ENCODE data around the gene ACCS.

ACCS gene

DNA sequence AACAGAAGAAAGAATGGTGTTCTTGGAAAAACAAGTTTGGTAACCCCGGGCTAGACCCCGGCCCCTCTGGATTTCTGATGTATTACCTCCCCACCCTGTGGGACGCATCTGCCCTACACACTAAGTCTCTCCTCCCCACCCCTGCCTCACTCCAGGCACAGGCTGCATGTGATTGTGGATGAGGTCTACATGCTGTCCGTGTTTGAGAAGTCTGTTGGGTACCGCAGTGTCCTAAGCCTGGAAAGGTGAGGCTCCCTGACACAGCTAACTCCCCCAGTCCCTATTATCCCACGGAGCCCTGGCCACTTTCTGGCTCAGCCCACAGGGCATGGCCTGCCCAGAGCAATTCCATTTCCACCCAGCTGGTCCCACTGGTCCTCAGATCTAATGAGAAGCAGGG lies 13.3 kb downstream of the ACCS start:
- TF ChIP-seq EZH2phosphoT487 (IDR thresholded peaks at IDR 0.05; ENCODE audit: borderline replicate concordance, low read length) (no peak), CTCF (IDR thresholded peaks at IDR 0.05; ENCODE audit: low read depth, low read length, poor library complexity, severe bottlenecking) (no peak)
- Histone ChIP-seq H3K36me3 (ENCODE audit: control insufficient read depth, low read length) (no peaks in the 10 kb centered on the region), H4K20me1 (ENCODE audit: control insufficient read depth, insufficient read depth, low read depth, low read length) (no peaks in the 10 kb centered on the region), H3K27me3 (ENCODE audit: control insufficient read depth, low read length) (no peaks in the 10 kb centered on the region), H3K4me1 (ENCODE audit: control insufficient read depth, low read length) (no peaks in the 10 kb centered on the region), H3K4me3 (ENCODE audit: low read length) (no peak overlapping the region), H3K79me2 (ENCODE audit: control insufficient read depth, low read length) (no peaks in the 10 kb centered on the region), H3F3A (ENCODE audit: control insufficient read depth, insufficient read depth) (no peaks in the 10 kb centered on the region), H3K9me3 (ENCODE audit: control insufficient read depth, insufficient read depth, low read length) (no peaks in the 10 kb centered on the region), H3K9me2 (replicated peaks; ENCODE audit: control insufficient read depth, low read length) (no peaks in the 10 kb centered on the region), H3K27ac (ENCODE audit: low read depth, low read length) (no peak overlapping the region), H3K4me2 (ENCODE audit: low read length) (no peak overlapping the region)

DNA sequence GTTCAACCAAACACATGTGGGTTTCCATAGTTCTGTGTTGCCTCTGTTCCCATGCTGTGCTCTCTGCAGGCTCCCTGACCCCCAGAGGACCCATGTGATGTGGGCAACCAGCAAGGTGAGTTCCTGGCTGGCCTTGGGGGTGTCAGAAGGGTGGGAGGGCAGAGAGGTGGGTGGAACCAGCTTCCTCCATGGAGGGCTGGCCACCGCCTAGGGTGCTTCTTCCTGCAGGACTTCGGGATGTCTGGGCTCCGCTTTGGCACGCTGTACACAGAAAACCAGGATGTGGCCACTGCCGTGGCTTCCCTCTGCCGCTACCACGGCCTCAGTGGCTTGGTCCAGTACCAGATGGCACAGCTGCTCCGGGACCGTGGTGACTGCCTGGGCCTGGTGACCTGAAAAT lies 14.9 kb downstream of the ACCS start:
- H3K4me2 ChIP-seq (ENCODE audit: low read length), result no peak overlapping the region
- H3F3A ChIP-seq (ENCODE audit: control insufficient read depth, insufficient read depth), result no peaks in the 10 kb centered on the region
- no peaks in the 10 kb centered on the region for H3K27me3 ChIP-seq (ENCODE audit: control insufficient read depth, low read length)
- no peaks in the 10 kb centered on the region for H3K9me2 ChIP-seq (replicated peaks; ENCODE audit: control insufficient read depth, low read length)
- no peaks in the 10 kb centered on the region for H3K36me3 ChIP-seq (ENCODE audit: control insufficient read depth, low read length)
- no peak overlapping the region for H3K4me3 ChIP-seq (ENCODE audit: low read length)
- no peaks in the 10 kb centered on the region for H4K20me1 ChIP-seq (ENCODE audit: control insufficient read depth, insufficient read depth, low read depth, low read length)
- no peaks in the 10 kb centered on the region for H3K79me2 ChIP-seq (ENCODE audit: control insufficient read depth, low read length)
- no peak overlapping the region for H3K27ac ChIP-seq (ENCODE audit: low read depth, low read length)
- no peaks in the 10 kb centered on the region for H3K4me1 ChIP-seq (ENCODE audit: control insufficient read depth, low read length)
- TF ChIP-seq EZH2phosphoT487 (IDR thresholded peaks at IDR 0.05; ENCODE audit: borderline replicate concordance, low read length), result no peak
- TF ChIP-seq CTCF (IDR thresholded peaks at IDR 0.05; ENCODE audit: low read depth, low read length, poor library complexity, severe bottlenecking), result no peak
- 0 out of 2 replicates have a peak, but pooled peaks cover 2% of the 10 kb centered on the region for H3K9me3 ChIP-seq (ENCODE audit: control insufficient read depth, insufficient read depth, low read length)

GRCh38 chr11:44082645-44083044 lies 16.6 kb downstream of the ACCS start:
- Histone ChIP-seq H3K27ac (ENCODE audit: low read depth, low read length) (no peak overlapping the region), H3K79me2 (ENCODE audit: control insufficient read depth, low read length) (no peaks in the 10 kb centered on the region), H4K20me1 (ENCODE audit: control insufficient read depth, insufficient read depth, low read depth, low read length) (no peaks in the 10 kb centered on the region), H3K27me3 (ENCODE audit: control insufficient read depth, low read length) (no peaks in the 10 kb centered on the region), H3K4me2 (ENCODE audit: low read length) (no peak overlapping the region), H3F3A (ENCODE audit: control insufficient read depth, insufficient read depth) (no peaks in the 10 kb centered on the region), H3K9me3 (ENCODE audit: control insufficient read depth, insufficient read depth, low read length) (0 out of 2 replicates have a peak, but pooled peaks cover 2% of the 10 kb centered on the region), H3K4me1 (ENCODE audit: control insufficient read depth, low read length) (no peaks in the 10 kb centered on the region), H3K4me3 (ENCODE audit: low read length) (no peak overlapping the region), H3K9me2 (replicated peaks; ENCODE audit: control insufficient read depth, low read length) (no peaks in the 10 kb centered on the region), H3K36me3 (ENCODE audit: control insufficient read depth, low read length) (no peaks in the 10 kb centered on the region)
- TF ChIP-seq CTCF (IDR thresholded peaks at IDR 0.05; ENCODE audit: low read depth, low read length, poor library complexity, severe bottlenecking), result no peak
- no peak for TF ChIP-seq EZH2phosphoT487 (IDR thresholded peaks at IDR 0.05; ENCODE audit: borderline replicate concordance, low read length)
